Esophagus muscularis mucosa (tissue), 4 donors: Measurements from ENCODE around the gene NNAT. TPM values are rescaled to one million over a fixed set of nuclear protein-coding genes. Genes with fewer than 3 reads are reported as not detected.

ENCODE experiments used
- DNase-seq: peaks from one replicate; pipeline ENCODE4 v3.0.0-alpha.2; 2017; ENCODE audit errors: extremely low spot score
- H3K27ac ChIP-seq, 4 donors: fragments of 200-600 bp; sonication (generic); replicated peaks in 1 of 4; 1 replicate in 3 of 4; 2 replicates in 1 of 4; pipeline ENCODE4 v1.5.1; 2016 to 2019; ENCODE audit warnings: mild to moderate bottlenecking in 1 of 4
- H3K27me3 ChIP-seq, 4 donors: fragments of 200-600 bp; sonication (generic); one replicate each; pipeline versions ENCODE4 v1.5.1 to v1.6.0; 2016 to 2019
- H3K36me3 ChIP-seq, 4 donors: fragments of 200-600 bp; sonication (generic); one replicate each; pipeline ENCODE4 v1.5.1; 2016 to 2019
- H3K4me1 ChIP-seq, 4 donors: fragments of 200-600 bp; sonication (generic); one replicate each; pipeline ENCODE4 v1.5.1; 2016 to 2019
- H3K4me3 ChIP-seq, 4 donors: fragments of 200-600 bp; sonication (generic); 1 replicate in 2 of 4; 2 replicates in 2 of 4; pipeline ENCODE4 v1.5.1; 2016 to 2019; ENCODE audit warnings: mild to moderate bottlenecking in 4 of 4, moderate library complexity in 1 of 4
- H3K9me3 ChIP-seq, 4 donors: fragments of 200-600 bp; sonication (generic); 1 replicate in 3 of 4; 2 replicates in 1 of 4; pipeline ENCODE4 v1.5.1; 2016 to 2019
- CTCF ChIP-seq, 3 experiments: fragments of 200-600 bp in 2 of 3; fragments of 450-650 bp in 1 of 3; sonication (generic) in 2 of 3; IDR thresholded peaks; one replicate each; pipeline ENCODE4 v1.5.1; 2017 to 2019; ENCODE audit warnings: antibody characterized with exemption in 3 of 3, mild to moderate bottlenecking in 2 of 3, moderate library complexity in 1 of 3
- EP300 ChIP-seq: sonication (generic); formaldehyde crosslinking; IDR thresholded peaks from one replicate; pipeline ENCODE4 v1.6.1; 2017; ENCODE audit warnings: antibody characterized with exemption
- POLR2A ChIP-seq: fragments of 450-650 bp; IDR thresholded peaks from one replicate; pipeline ENCODE4 v1.6.1; 2017; ENCODE audit warnings: antibody characterized with exemption, moderate library complexity, mild to moderate bottlenecking, low read depth
- POLR2AphosphoS5 ChIP-seq, 2 donors: sonication (generic); formaldehyde crosslinking; IDR thresholded peaks; one replicate each; pipeline ENCODE4 v1.6.1; 2017; ENCODE audit warnings: antibody characterized with exemption in 2 of 2
- WGBS: methylation state at CpG from one replicate; pipeline ENCODE4 v1.1.5; 2018; 5-methylcytosine and 5-hydroxymethylcytosine counted together
- intact Hi-C: fragments of 100-400 bp; cut with DNase I; formaldehyde crosslinking; loops from one replicate; pipeline ENCODE4 v1.15.1; 2023
- total RNA-seq, 4 donors: library from RNA; depleted of rRNA; stranded (reverse); fragments of >200 nt; gene quantifications; one replicate each; pipeline versions ENCODE4 v1.1.0 to v1.2.1, GENCODE V29; 2016

The NNAT gene
- total RNA-seq, 4 donors from 2014 or later = 2.6 to 14.1 (median 9.1) TPM

- H3K27me3 ChIP-seq = no peaks in the 10 kb centered on the region
- H3K4me3 ChIP-seq = no peak overlapping the region
- DNase-seq = no peak
- H3K36me3 ChIP-seq = no peaks in the 10 kb centered on the region
- H3K9me3 ChIP-seq = no peaks in the 10 kb centered on the region
- 75% methylated on average over 6 of the region's 6 CpGs for WGBS
- intact Hi-C loops = loop anchor here (2.0 to 5.0 kb wide), 3 partner anchors 127 to 337 kb away; no protein-coding TSS in a partner anchor
- H3K4me1 ChIP-seq = peaks cover 0 to 11% (median 8%) of the 10 kb centered on the region in 4 donors
- H3K27ac ChIP-seq = peak overlapping the region in 2 of 4 donors; percentile 29 to 42
- no peak for TF ChIP-seq EP300
- no peak for TF ChIP-seq POLR2A
- TF ChIP-seq POLR2AphosphoS5 (IDR thresholded peaks at IDR 0.05) = peak in 1 of 2 donors; percentile 4
- TF ChIP-seq CTCF (IDR thresholded peaks at IDR 0.05) = peak; percentile 88 to 92 (median 92)
These were observed 13.5 kb downstream of the NNAT start for GRCh38 chr20:37534401-37535157.

DNA sequence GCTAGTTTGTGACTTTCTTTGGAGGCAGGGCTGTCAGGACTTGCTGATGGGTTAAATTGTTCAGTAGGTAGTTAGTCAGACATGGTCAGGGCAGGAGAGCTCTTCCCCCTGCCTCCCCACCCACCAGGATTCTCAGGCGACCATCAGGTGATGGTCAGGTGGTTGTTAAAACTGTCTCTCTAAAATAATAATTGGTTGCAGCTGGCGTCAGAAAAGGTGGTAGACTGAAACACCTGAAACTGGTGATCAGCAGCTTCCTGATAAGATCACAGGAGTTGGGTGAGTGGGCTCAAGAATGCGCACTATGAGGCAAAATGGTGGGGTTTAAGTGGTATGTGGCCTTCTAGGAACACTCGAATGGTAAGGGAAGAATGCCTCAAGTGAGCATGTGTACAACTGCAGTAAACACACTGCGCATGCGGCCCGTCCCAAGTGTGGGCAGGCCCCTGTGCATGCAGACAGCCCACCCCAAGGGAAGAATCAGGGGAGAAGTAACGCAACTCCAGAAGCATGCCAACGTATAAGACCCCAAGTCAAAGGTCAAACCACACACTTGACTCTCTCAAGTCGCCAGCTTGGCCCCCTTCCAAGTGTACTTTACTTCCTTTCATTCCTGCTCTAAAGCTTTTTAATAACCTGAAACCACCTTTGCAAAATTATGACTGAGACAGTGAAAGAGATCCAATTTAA, 14.5 kb downstream of the NNAT start:
- Histone ChIP-seq H3K4me3 (no peak overlapping the region), H3K27me3 (no peaks in the 10 kb centered on the region), H3K27ac (no peak overlapping the region), H3K36me3 (no peaks in the 10 kb centered on the region), H3K4me1 (peaks cover 0 to 11% (median 8%) of the 10 kb centered on the region in 4 donors), H3K9me3 (no peaks in the 10 kb centered on the region)
- DNase-seq = no peak
- TF ChIP-seq POLR2A = no peak
- TF ChIP-seq POLR2AphosphoS5 (IDR thresholded peaks at IDR 0.05) = no peak
- no peak for TF ChIP-seq CTCF (IDR thresholded peaks at IDR 0.05)
- no peak for TF ChIP-seq EP300
- intact Hi-C loops = loop anchor here (2.0 kb wide), 1 partner anchor 267 kb away; no protein-coding TSS in a partner anchor
- 68% methylated on average over 10 of the region's 10 CpGs for WGBS

DNA sequence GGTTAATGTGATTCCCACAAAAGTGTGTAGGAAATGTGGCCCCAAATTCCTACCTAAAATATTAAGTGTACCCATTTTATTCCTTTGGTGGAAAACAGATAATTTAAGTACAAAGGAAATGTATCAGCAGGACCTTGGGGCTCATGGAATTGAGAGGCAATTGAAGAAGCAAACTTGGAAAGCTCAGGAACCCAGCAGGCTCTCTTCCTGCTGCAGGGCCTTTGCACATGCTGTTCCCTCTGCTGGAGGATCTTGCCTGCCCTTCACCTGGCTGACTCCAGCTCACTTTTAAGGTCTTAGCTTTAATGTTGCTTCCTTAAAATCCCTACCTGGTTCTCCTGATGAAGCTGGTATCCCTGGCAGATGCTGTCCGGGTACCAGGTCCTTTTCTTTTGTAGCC, 16.5 kb downstream of the NNAT start:
- WGBS = 81% methylated on average over 1 of the region's 1 CpG
- intact Hi-C loops = no loop called here
- TF ChIP-seq EP300 = no peak
- TF ChIP-seq POLR2A = no peak
- TF ChIP-seq CTCF (IDR thresholded peaks at IDR 0.05) = no peak
- no peak for TF ChIP-seq POLR2AphosphoS5 (IDR thresholded peaks at IDR 0.05)

DNA sequence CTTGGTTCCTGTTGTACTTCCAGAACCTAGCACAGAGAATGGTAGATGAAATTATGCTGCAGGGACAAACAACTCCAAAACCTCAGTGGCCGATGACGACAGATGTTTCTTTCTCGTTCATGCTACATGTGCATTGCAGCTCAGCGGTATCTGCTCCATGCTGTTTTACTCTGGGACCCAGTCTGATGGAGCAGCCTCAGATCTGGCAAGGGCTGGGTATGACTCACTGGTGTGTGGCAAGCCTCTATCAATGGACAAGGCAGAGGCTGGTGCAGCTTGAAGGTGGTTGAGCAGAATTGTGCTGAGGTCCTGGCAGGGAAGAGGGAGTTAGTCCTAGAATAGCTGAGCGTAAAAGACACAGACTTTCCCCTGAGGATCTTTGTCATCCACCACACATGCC, 17.0 kb downstream of the NNAT start:
- TF ChIP-seq POLR2A (no peak), EP300 (no peak), POLR2AphosphoS5 (IDR thresholded peaks at IDR 0.05) (no peak), CTCF (IDR thresholded peaks at IDR 0.05) (no peak)
- intact Hi-C loops = no loop called here
- no peaks in the 10 kb centered on the region for H3K9me3 ChIP-seq
- H3K27me3 ChIP-seq = no peaks in the 10 kb centered on the region
- DNase-seq = no peak
- H3K36me3 ChIP-seq = no peaks in the 10 kb centered on the region
- 87% methylated on average over 4 of the region's 5 CpGs for WGBS
- peaks cover 0 to 11% (median 8%) of the 10 kb centered on the region in 4 donors for H3K4me1 ChIP-seq
- no peak overlapping the region for H3K4me3 ChIP-seq
- H3K27ac ChIP-seq = no peak overlapping the region

More for the DNA sequence above, 16.5 kb downstream of the NNAT start:
- DNase-seq = no peak
- H3K36me3 ChIP-seq = no peaks in the 10 kb centered on the region
- H3K4me1 ChIP-seq = peaks cover 0 to 11% (median 8%) of the 10 kb centered on the region in 4 donors
- no peak overlapping the region for H3K27ac ChIP-seq
- no peaks in the 10 kb centered on the region for H3K27me3 ChIP-seq
- no peak overlapping the region for H3K4me3 ChIP-seq
- H3K9me3 ChIP-seq = no peaks in the 10 kb centered on the region
